ENCODE results near the gene NCOA4.

The NCOA4 gene

DNA sequence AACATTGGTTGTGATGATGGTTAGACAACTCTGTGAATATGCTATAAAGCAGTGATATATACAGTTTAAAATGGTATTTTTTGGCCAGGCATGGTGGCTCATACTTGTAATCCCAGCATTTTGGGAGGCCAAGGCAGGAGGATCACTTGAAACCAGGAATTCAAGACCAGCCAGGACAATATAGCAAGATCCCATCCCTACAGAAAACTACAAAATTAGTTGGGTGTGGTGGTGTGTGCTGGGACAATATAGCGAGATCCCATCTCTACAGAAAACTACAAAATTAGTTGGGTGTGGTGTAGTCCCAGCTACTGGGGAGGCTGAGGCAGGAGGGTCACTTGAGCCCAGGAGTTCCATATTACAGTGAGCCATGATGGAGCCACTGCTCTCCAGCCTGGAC, 43.1 kb upstream of the NCOA4 start:
- no peak overlapping the region for H3K4me3 ChIP-seq (ENCODE audit: low read depth, low read length)
- no peak for DNase-seq (ENCODE audit: low read depth)
- TF ChIP-seq, protein P1, sequence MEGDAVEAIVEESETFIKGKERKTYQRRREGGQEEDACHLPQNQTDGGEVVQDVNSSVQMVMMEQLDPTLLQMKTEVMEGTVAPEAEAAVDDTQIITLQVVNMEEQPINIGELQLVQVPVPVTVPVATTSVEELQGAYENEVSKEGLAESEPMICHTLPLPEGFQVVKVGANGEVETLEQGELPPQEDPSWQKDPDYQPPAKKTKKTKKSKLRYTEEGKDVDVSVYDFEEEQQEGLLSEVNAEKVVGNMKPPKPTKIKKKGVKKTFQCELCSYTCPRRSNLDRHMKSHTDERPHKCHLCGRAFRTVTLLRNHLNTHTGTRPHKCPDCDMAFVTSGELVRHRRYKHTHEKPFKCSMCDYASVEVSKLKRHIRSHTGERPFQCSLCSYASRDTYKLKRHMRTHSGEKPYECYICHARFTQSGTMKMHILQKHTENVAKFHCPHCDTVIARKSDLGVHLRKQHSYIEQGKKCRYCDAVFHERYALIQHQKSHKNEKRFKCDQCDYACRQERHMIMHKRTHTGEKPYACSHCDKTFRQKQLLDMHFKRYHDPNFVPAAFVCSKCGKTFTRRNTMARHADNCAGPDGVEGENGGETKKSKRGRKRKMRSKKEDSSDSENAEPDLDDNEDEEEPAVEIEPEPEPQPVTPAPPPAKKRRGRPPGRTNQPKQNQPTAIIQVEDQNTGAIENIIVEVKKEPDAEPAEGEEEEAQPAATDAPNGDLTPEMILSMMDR (conservative IDR thresholded peaks at IDR 0.05; ENCODE audit: low read depth, low read length), result no peak

DNA sequence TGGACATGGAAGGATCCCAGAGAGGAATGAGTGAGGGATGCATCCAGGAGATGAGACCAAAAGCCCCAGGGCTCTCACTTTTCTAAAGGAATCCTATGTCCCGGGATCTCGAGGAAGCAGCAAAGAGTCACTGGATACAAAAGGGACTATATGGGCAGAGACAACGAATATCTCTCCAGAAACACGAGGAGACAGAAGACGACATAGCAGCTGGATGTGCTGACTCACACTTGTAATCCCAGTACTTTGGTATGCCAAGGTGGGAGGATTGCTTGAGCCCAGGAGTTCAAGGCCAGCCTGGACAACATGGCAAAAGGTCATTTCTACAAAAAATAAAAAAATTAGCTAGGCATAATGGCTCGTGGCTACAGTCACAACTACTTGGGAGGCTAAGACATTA, 40.3 kb upstream of the NCOA4 start:
- TF ChIP-seq, protein P1 (conservative IDR thresholded peaks at IDR 0.05; ENCODE audit: low read depth, low read length), result no peak
- no peak overlapping the region for H3K4me3 ChIP-seq (ENCODE audit: low read depth, low read length)
- DNase-seq (ENCODE audit: low read depth), result no peak

DNA sequence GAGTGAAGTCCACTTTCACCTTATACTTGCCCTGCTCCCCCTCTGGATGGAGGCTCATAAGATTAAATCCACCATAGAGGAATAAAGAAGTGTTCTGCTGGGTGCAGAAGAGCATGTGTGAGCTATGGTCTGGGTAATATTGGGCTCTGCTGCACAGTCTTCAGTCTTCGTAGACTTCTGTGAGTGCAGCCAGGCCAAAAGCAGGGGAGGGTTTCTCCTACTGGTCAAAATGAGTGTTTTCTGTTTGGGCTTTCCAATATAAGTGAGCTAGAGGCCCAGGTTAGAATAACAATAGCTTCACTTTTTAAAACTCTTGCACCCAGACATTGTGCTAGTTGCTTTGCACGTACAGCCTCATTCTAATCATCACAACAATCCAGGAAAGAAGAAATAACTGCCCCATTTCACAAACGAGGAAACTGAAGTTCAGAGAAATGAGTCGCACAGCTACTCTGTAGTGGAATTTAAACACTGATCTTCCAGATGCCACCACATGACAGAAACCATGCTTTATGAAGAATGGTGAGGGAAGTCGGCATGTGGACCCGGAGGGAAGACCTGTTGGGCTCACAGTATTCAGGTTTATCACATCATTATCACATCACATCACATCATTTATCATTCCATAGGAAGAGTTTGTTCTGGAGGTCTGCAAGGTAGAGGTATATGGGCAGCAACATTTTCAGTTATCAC, 39.5 kb upstream of the NCOA4 start:
- H3K4me3 ChIP-seq (ENCODE audit: low read depth, low read length), result no peak overlapping the region
- TF ChIP-seq, protein P1 (conservative IDR thresholded peaks at IDR 0.05; ENCODE audit: low read depth, low read length), result no peak
- DNase-seq (ENCODE audit: low read depth), result no peak

DNA sequence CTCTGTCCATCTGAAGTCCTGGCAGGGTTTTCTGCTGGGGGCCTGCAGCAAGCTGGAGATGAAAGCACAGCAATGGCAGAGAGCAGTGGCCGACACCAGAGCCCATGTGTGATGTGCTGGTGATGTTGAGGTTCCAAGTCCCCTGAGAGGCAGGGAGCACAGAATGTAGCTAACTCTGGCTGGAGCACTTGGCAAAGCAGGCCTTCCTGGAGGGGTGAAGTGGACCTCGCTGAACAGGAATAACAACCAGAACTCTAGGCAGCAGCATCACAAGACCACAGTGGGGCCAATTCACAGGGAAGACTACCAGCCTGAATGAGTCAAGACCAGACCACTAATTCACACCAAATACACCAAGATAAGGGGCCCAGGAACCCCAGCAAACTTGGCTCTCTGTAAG, 38.5 kb upstream of the NCOA4 start:
- DNase-seq (ENCODE audit: low read depth), result no peak

DNA sequence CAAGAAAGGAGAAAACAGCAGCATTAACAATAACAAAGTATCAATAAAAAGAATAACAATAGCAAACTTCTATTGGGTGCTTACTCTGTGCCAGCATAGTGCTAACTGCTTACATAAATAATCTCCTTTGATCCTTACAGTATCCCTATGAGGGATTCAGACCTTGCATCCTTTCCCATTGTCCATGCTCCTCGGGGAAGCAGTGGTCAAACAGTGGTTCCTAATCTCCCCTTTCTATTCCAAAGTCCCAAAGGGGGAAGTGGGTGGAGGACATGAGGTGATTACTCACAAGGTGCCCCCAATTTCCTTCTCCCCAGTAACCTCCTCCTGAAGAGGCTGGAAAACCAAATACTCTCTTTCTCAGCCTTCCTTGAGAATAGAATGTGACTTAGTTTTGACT, 37.7 kb upstream of the NCOA4 start:
- no peak overlapping the region for H3K4me3 ChIP-seq (ENCODE audit: low read depth, low read length)
- TF ChIP-seq, protein P1 (conservative IDR thresholded peaks at IDR 0.05; ENCODE audit: low read depth, low read length), result no peak
- DNase-seq (ENCODE audit: low read depth), result no peak

More for the DNA sequence above, 38.5 kb upstream of the NCOA4 start:
- no peak overlapping the region for H3K4me3 ChIP-seq (ENCODE audit: low read depth, low read length)
- TF ChIP-seq, protein P1 (conservative IDR thresholded peaks at IDR 0.05; ENCODE audit: low read depth, low read length), result no peak

DNA sequence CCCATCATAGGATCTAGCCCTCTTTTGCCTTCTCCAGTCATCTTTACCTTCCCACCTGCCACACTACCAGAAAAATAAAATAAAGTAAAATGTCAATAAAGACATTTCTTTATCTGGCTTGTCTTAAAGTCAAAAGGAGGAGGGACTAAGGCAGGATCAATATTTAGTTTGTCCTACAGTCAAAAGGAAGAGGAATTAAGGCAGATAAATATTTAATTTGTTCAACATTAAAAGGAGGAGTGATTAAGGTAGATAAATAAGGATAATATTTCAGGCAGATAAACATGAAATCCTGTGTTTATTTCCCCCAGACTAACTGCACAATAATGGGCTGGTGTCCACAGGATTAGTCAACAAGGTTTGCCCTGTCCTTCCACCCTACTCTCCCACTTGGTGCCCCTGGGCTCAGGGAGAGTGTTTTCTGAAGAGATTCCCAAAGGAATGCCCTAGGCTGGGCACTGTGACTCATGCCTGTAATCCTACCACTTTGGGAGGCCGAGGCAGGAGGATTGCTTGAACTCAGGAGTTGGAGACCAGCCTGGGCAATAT, 33.9 kb upstream of the NCOA4 start:
- no peak for DNase-seq (ENCODE audit: low read depth)
- TF ChIP-seq, protein P1 (conservative IDR thresholded peaks at IDR 0.05; ENCODE audit: low read depth, low read length), result no peak
- no peak overlapping the region for H3K4me3 ChIP-seq (ENCODE audit: low read depth, low read length)

All from choroid plexus epithelial cell (primary cell).